WTC11 (cell line): Measurements from ENCODE around the gene IQGAP3.

Source experiments
- ATF2 ChIP-seq: sonication (generic); formaldehyde crosslinking; IDR thresholded peaks from 2 replicates; pipeline ENCODE4 v1.8.1; 2022; ENCODE audit warnings: low read depth, missing genetic modification reagents, borderline replicate concordance
- ATF3 ChIP-seq: sonication (generic); formaldehyde crosslinking; conservative IDR thresholded peaks from 2 replicates; pipeline ENCODE4 v1.8.1; 2022; ENCODE audit warnings: mild to moderate bottlenecking, missing genetic modification reagents
- CTCF ChIP-seq: fragments of 200-600 bp; IDR thresholded peaks from 2 replicates; pipeline ENCODE4 v1.8.0; 2022; ENCODE audit warnings: antibody characterized with exemption
- FOXP4 ChIP-seq: sonication (generic); formaldehyde crosslinking; IDR thresholded peaks from 2 replicates; pipeline ENCODE4 v1.8.0; 2022; ENCODE audit warnings: mild to moderate bottlenecking, missing genetic modification reagents
- HMGXB4 ChIP-seq: sonication (generic); formaldehyde crosslinking; IDR thresholded peaks from 2 replicates; pipeline ENCODE4 v1.8.1; 2023; ENCODE audit warnings: mild to moderate bottlenecking, moderate library complexity, missing genetic modification reagents
- IRF1 ChIP-seq: sonication (generic); formaldehyde crosslinking; IDR thresholded peaks from 2 replicates; pipeline ENCODE4 v1.8.0; 2023; ENCODE audit warnings: missing genetic modification reagents
- JUN ChIP-seq: sonication (generic); formaldehyde crosslinking; IDR thresholded peaks from 2 replicates; pipeline ENCODE4 v1.8.0; 2023; ENCODE audit warnings: mild to moderate bottlenecking, missing genetic modification reagents
- KAT7 ChIP-seq: sonication (generic); formaldehyde crosslinking; IDR thresholded peaks from 2 replicates; pipeline ENCODE4 v1.8.1; 2023; ENCODE audit warnings: missing genetic modification reagents, mild to moderate bottlenecking, borderline replicate concordance
- RORB ChIP-seq: fragments of 250-450 bp; sonication (Bioruptor Pico); IDR thresholded peaks from 2 replicates; pipeline ENCODE4 v1.9.0; 2021; ENCODE audit warnings: mild to moderate bottlenecking
- STAT6 ChIP-seq: sonication (generic); formaldehyde crosslinking; conservative IDR thresholded peaks from 2 replicates; pipeline ENCODE4 v1.8.1; 2023; ENCODE audit warnings: mild to moderate bottlenecking, low read depth, missing genetic modification reagents, moderate library complexity
- TCF7 ChIP-seq: sonication (generic); formaldehyde crosslinking; IDR thresholded peaks from 2 replicates; pipeline ENCODE4 v1.8.0; 2022; ENCODE audit warnings: mild to moderate bottlenecking, low read depth, missing genetic modification reagents, moderate library complexity
- ZBTB21 ChIP-seq: sonication (generic); formaldehyde crosslinking; IDR thresholded peaks from 2 replicates; pipeline ENCODE4 v1.8.1; 2023; ENCODE audit warnings: mild to moderate bottlenecking, missing genetic modification reagents, borderline replicate concordance
- ZNF232 ChIP-seq: sonication (generic); formaldehyde crosslinking; IDR thresholded peaks from 2 replicates; pipeline ENCODE4 v1.8.0; 2022; ENCODE audit warnings: mild to moderate bottlenecking, missing genetic modification reagents
- ZNF396 ChIP-seq: fragments of 250-450 bp; sonication (Bioruptor Pico); IDR thresholded peaks from 2 replicates; pipeline ENCODE4 v1.8.0; 2021; ENCODE audit warnings: mild to moderate bottlenecking, moderate library complexity, borderline replicate concordance

- TF ChIP-seq ZNF396 (CRISPR knock-in tag), result no peak
- TF ChIP-seq CTCF, result no peak
- no peak for TF ChIP-seq ZBTB21 (CRISPR knock-in tag)
- no peak for TF ChIP-seq JUN (CRISPR knock-in tag)
- TF ChIP-seq RORB (CRISPR knock-in tag), result no peak
- no peak for TF ChIP-seq IRF1
- no peak for TF ChIP-seq HMGXB4 (CRISPR knock-in tag)
- no peak for TF ChIP-seq STAT6 (CRISPR knock-in tag)
- no peak for TF ChIP-seq TCF7 (CRISPR knock-in tag)
- TF ChIP-seq FOXP4, result no peak
- TF ChIP-seq ATF3, result no peak
- TF ChIP-seq ZNF232 (CRISPR knock-in tag), result no peak
- no peak for TF ChIP-seq ATF2 (CRISPR knock-in tag)
- no peak for TF ChIP-seq KAT7
These were observed 42.4 kb downstream of the IQGAP3 start for GRCh38 chr1:156530006-156530405.
